HepG2 (cell line): ENCODE results near the gene ENTPD6. TPM values are rescaled to one million over a fixed set of nuclear protein-coding genes. Genes with fewer than 3 reads are reported as not detected.

Experiments
- ARNT ChIP-seq: fragments of 450-650 bp; IDR thresholded peaks from 2 replicates; pipeline ENCODE4 v1.6.1; 2017
- CC2D1A ChIP-seq: sonication (generic); formaldehyde crosslinking; IDR thresholded peaks from 2 replicates; pipeline ENCODE4 v1.8.1; 2023; ENCODE audit warnings: mild to moderate bottlenecking, missing genetic modification reagents
- CENPT ChIP-seq: sonication (generic); formaldehyde crosslinking; IDR thresholded peaks from 2 replicates; pipeline ENCODE4 v1.8.0; 2022; ENCODE audit warnings: low read depth, mild to moderate bottlenecking, moderate library complexity, missing genetic modification reagents
- FOXO1 ChIP-seq: sonication (generic); formaldehyde crosslinking; IDR thresholded peaks from 2 replicates; pipeline ENCODE4 v1.4.0; 2020; ENCODE audit warnings: missing genetic modification reagents
- GATAD2A ChIP-seq: IDR thresholded peaks from 2 replicates; pipeline ENCODE4 v1.6.1; 2016
- HNRNPUL1 ChIP-seq: fragments of 200-400 bp; formaldehyde crosslinking; IDR thresholded peaks from 2 replicates; pipeline ENCODE4 v1.6.1; 2017; ENCODE audit warnings: low read depth, mild to moderate bottlenecking, low read length, moderate library complexity
- MIER2 ChIP-seq: IDR thresholded peaks from 2 replicates; pipeline ENCODE4 v1.6.1; 2016; ENCODE audit warnings: missing biosample characterization, missing genetic modification reagents
- MYNN ChIP-seq: sonication (generic); formaldehyde crosslinking; IDR thresholded peaks from 2 replicates; pipeline ENCODE4 v1.4.0; 2020; ENCODE audit warnings: mild to moderate bottlenecking, low read depth, missing genetic modification reagents
- NR2F6 ChIP-seq, 2 experiments: IDR thresholded peaks; 2 replicates each; pipeline ENCODE4 v1.6.1; 2016; ENCODE audit warnings: antibody characterized with exemption in 1 of 2, mild to moderate bottlenecking in 1 of 2
- ONECUT2 ChIP-seq: sonication (generic); formaldehyde crosslinking; IDR thresholded peaks from 2 replicates; pipeline ENCODE4 v1.4.0; 2020; ENCODE audit warnings: missing genetic modification reagents
- RAD21 ChIP-seq: fragments of 450-650 bp; formaldehyde crosslinking; IDR thresholded peaks from 2 replicates; pipeline ENCODE4 v1.5.0; 2020; ENCODE audit warnings: mild to moderate bottlenecking
- SMARCE1 ChIP-seq: fragments of 450-650 bp; IDR thresholded peaks from 2 replicates; pipeline ENCODE4 v1.6.1; 2017; ENCODE audit warnings: borderline replicate concordance
- SMC3 ChIP-seq: IDR thresholded peaks from 2 replicates; pipeline ENCODE4 v1.6.1; 2011; ENCODE audit warnings: low read length, improper control_type of control experiment
- SNAI1 ChIP-seq: sonication (generic); formaldehyde crosslinking; IDR thresholded peaks from 2 replicates; pipeline ENCODE4 v1.5.0; 2020; ENCODE audit warnings: mild to moderate bottlenecking, missing genetic modification reagents, borderline replicate concordance
- SP2 ChIP-seq: sonication (generic); formaldehyde crosslinking; IDR thresholded peaks from 2 replicates; pipeline ENCODE4 v1.5.1; 2020; ENCODE audit warnings: mild to moderate bottlenecking, missing genetic modification reagents
- SRF ChIP-seq: IDR thresholded peaks from 2 replicates; pipeline ENCODE4 v1.6.1; 2011; ENCODE audit warnings: mild to moderate bottlenecking, low read depth, low read length, moderate library complexity
- SUZ12 ChIP-seq: fragments of 150-350 bp; IDR thresholded peaks from 2 replicates; pipeline ENCODE4 v1.6.1; 2014; ENCODE audit warnings: low read depth, low read length
- TIGD3 ChIP-seq: sonication (generic); formaldehyde crosslinking; IDR thresholded peaks from 2 replicates; pipeline ENCODE4 v1.5.1; 2020; ENCODE audit warnings: mild to moderate bottlenecking, missing genetic modification reagents, borderline replicate concordance
- ZNF180 ChIP-seq: sonication (generic); formaldehyde crosslinking; IDR thresholded peaks from 2 replicates; pipeline ENCODE4 v1.4.0; 2020; ENCODE audit warnings: low read depth, missing genetic modification reagents, borderline replicate concordance
- ZNF225 ChIP-seq: sonication (generic); formaldehyde crosslinking; IDR thresholded peaks from 2 replicates; pipeline ENCODE4 v1.4.0; 2020; ENCODE audit warnings: mild to moderate bottlenecking, missing genetic modification reagents
- ZNF678 ChIP-seq: sonication (generic); formaldehyde crosslinking; IDR thresholded peaks from 2 replicates; pipeline ENCODE4 v1.4.0; 2020; ENCODE audit warnings: mild to moderate bottlenecking, missing genetic modification reagents
- ZNF687 ChIP-seq: sonication (generic); formaldehyde crosslinking; IDR thresholded peaks from 2 replicates; pipeline ENCODE4 v1.5.1; 2020; ENCODE audit warnings: mild to moderate bottlenecking, missing genetic modification reagents, moderate library complexity
- ZNF841 ChIP-seq: sonication (generic); formaldehyde crosslinking; IDR thresholded peaks from 2 replicates; pipeline ENCODE4 v1.8.1; 2023; ENCODE audit warnings: missing genetic modification reagents, borderline replicate concordance
- ZUFSP ChIP-seq: sonication (generic); formaldehyde crosslinking; IDR thresholded peaks from 2 replicates; pipeline ENCODE4 v1.9.0; 2021; ENCODE audit warnings: missing genetic modification reagents, mild to moderate bottlenecking, borderline replicate concordance
- polyA plus RNA-seq, 8 experiments: library from polyadenylated mRNA; depleted of rRNA in 3 of 8; stranded (reverse) in 7 of 8; unstranded in 1 of 8; fragments of >200 nt; fragmentation: Illumina TruSeq in 4 of 8; extraction: Trizol in 4 of 8; gene quantifications; 2 replicates each; pipeline versions ENCODE4 v1.2.1 to v1.2.3, GENCODE V29; 2011 to 2016; ENCODE audit warnings: low read depth in 4 of 8, missing spikeins in 1 of 8, mixed read lengths in 1 of 8; ENCODE audit not compliant: insufficient read depth in 1 of 8
- total RNA-seq, 5 experiments: library from RNA; depleted of rRNA; stranded (reverse); fragments of >200 nt; fragmentation: Illumina TruSeq; extraction: Trizol; gene quantifications; 2 replicates each; pipeline ENCODE4 v1.2.3, GENCODE V29; 2016; ENCODE audit warnings: low read depth in 1 of 5

The ENTPD6 gene
- total and polyA plus RNA-seq, 2 of the 13 experiments (the other 11 are each of a cell fraction or from before 2014, with no cell fraction given): 164 to 172 TPM

GRCh38 chr20:25195014-25195961, at the start of gene ENTPD6 (continued):
- TF ChIP-seq SRF: no peak
- TF ChIP-seq RAD21 (CRISPR knock-in tag): peak; percentile 47
- no peak; the same call in 1 of the 2 replicates for TF ChIP-seq SP2
- TF ChIP-seq SMARCE1: no peak
- TF ChIP-seq ZNF180 (CRISPR knock-in tag): peak; percentile 82; the same call in 1 of the 2 replicates
- TF ChIP-seq ONECUT2 (CRISPR knock-in tag): no peak; the same call in 1 of the 2 replicates
- no peak for TF ChIP-seq SUZ12
- TF ChIP-seq FOXO1 (CRISPR knock-in tag): 0 out of 2 replicates have a peak, but pooled peaks have one; percentile 37
- TF ChIP-seq ZUFSP (CRISPR knock-in tag): peak; percentile 60; the same call in 1 of the 2 replicates
- peak; percentile 94 for TF ChIP-seq ZNF678 (CRISPR knock-in tag)
- 0 out of 2 replicates have a peak, but pooled peaks have one; percentile 31 for TF ChIP-seq TIGD3 (CRISPR knock-in tag)
- TF ChIP-seq HNRNPUL1: no peak
- peak; percentile 56; the same call in 1 of the 2 replicates for TF ChIP-seq ZNF225
- no peak for TF ChIP-seq SMC3
- TF ChIP-seq ZNF687 (CRISPR knock-in tag): peak; percentile 93
- TF ChIP-seq MIER2 (CRISPR knock-in tag): no peak; the same call in 1 of the 2 replicates
- TF ChIP-seq MYNN (CRISPR knock-in tag): peak; percentile 22; the same call in 1 of the 2 replicates
- no peak for TF ChIP-seq CC2D1A (CRISPR knock-in tag)
- no peak for TF ChIP-seq CENPT (CRISPR knock-in tag)
- TF ChIP-seq ARNT: no peak
- no peak for TF ChIP-seq NR2F6 (IDR thresholded peaks at IDR 0.05)
- TF ChIP-seq NR2F6 (CRISPR knock-in tag; IDR thresholded peaks at IDR 0.05): no peak; the same call in 1 of the 2 replicates
- TF ChIP-seq ZNF841 (CRISPR knock-in tag): no peak
- TF ChIP-seq SNAI1 (CRISPR knock-in tag): peak; percentile 23; the same call in 1 of the 2 replicates
- peak; percentile 10 for TF ChIP-seq GATAD2A (CRISPR knock-in tag)
